RWPE2 (cell line): ENCODE measurements around the gene SS18L1.

Experiments
- ATAC-seq: fragments of 200-7000 bp; cut with Tn5 transposase; 3 replicates; pipeline ENCODE4 v1.9.1; 2021; ENCODE audit warnings: low read depth
- DNase-seq: peaks from one replicate; pipeline ENCODE4 v3.0.0-alpha.2; 2020; ENCODE audit warnings: low spot score
- H3K27ac ChIP-seq: fragments of 450-650 bp; 2 replicates; pipeline ENCODE4 v1.5.1; 2017; ENCODE audit warnings: mild to moderate bottlenecking; ENCODE audit not compliant: poor library complexity, severe bottlenecking
- H3K27me3 ChIP-seq: fragments of 250-450 bp; sonication (Bioruptor Pico); 2 replicates; pipeline ENCODE4 v1.5.1; 2021; ENCODE audit warnings: mild to moderate bottlenecking, moderate library complexity; ENCODE audit not compliant: insufficient read depth, poor library complexity, severe bottlenecking
- H3K36me3 ChIP-seq: fragments of 250-450 bp; sonication (Bioruptor Pico); 2 replicates; pipeline ENCODE4 v1.5.1; 2020; ENCODE audit warnings: low read depth, mild to moderate bottlenecking, moderate library complexity
- H3K4me1 ChIP-seq: fragments of 250-450 bp; sonication (Bioruptor Pico); 2 replicates; pipeline ENCODE4 v1.5.1; 2021; ENCODE audit warnings: mild to moderate bottlenecking, moderate library complexity; ENCODE audit not compliant: insufficient read depth, poor library complexity, severe bottlenecking
- H3K4me3 ChIP-seq: fragments of 250-450 bp; sonication (Bioruptor Pico); 2 replicates; pipeline ENCODE4 v1.5.1; 2021; ENCODE audit warnings: mild to moderate bottlenecking, moderate library complexity; ENCODE audit not compliant: severe bottlenecking
- H3K9me3 ChIP-seq: fragments of 250-450 bp; sonication (Bioruptor Pico); 2 replicates; pipeline ENCODE4 v1.5.1; 2021; ENCODE audit warnings: mild to moderate bottlenecking, moderate library complexity; ENCODE audit not compliant: severe bottlenecking
- CTCF ChIP-seq: fragments of 450-650 bp; IDR thresholded peaks from one replicate; pipeline ENCODE4 v1.5.1; 2017; ENCODE audit warnings: mild to moderate bottlenecking, moderate library complexity; ENCODE audit not compliant: poor library complexity, severe bottlenecking

The SS18L1 gene

GRCh38 chr20:62167474-62167873 lies 23.9 kb downstream of the SS18L1 start:
- H3K27me3 ChIP-seq: no peaks in the 10 kb centered on the region
- ATAC-seq: no peak
- H3K27ac ChIP-seq: no peak overlapping the region
- DNase-seq: peak; percentile 73
- H3K4me3 ChIP-seq: no peak overlapping the region
- H3K36me3 ChIP-seq: peaks cover 58% of the 10 kb centered on the region
- no peaks in the 10 kb centered on the region for H3K9me3 ChIP-seq
- H3K4me1 ChIP-seq: no peaks in the 10 kb centered on the region
- TF ChIP-seq CTCF: no peak

DNA sequence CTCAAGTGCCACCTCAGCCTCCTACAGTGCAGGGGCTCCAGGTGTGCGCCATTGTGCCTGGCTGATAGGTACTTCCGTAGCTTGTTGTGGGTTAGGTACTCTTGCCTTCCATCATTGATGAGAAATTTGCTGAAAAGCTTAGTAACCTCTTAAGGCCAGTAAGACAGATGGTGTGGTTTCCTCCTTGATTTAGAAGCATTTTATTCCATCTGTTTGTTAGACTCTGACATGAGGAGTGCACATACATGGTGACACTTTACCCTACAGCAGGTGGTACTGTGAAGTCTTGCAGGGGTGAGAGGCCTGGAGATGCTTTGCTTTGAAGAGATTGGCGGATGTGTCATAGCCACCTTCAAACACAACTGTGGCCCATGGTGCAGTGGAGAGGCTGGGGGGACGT lies 24.5 kb downstream of the SS18L1 start:
- TF ChIP-seq CTCF: no peak
- Histone ChIP-seq H3K4me3 (no peak overlapping the region), H3K4me1 (no peaks in the 10 kb centered on the region), H3K9me3 (no peaks in the 10 kb centered on the region), H3K27ac (no peak overlapping the region), H3K36me3 (peaks cover 54% of the 10 kb centered on the region), H3K27me3 (no peaks in the 10 kb centered on the region)
- DNase-seq: peak; percentile 29
- no peak for ATAC-seq

- Histone ChIP-seq H3K27ac (no peak overlapping the region), H3K4me3 (no peak overlapping the region), H3K27me3 (no peaks in the 10 kb centered on the region), H3K9me3 (no peaks in the 10 kb centered on the region), H3K36me3 (peaks cover 56% of the 10 kb centered on the region), H3K4me1 (no peaks in the 10 kb centered on the region)
- peak; percentile 91 for DNase-seq
- no peak for ATAC-seq
- TF ChIP-seq CTCF: no peak
These were observed 25.4 kb downstream of the SS18L1 start for GRCh38 chr20:62168890-62169435.

DNA sequence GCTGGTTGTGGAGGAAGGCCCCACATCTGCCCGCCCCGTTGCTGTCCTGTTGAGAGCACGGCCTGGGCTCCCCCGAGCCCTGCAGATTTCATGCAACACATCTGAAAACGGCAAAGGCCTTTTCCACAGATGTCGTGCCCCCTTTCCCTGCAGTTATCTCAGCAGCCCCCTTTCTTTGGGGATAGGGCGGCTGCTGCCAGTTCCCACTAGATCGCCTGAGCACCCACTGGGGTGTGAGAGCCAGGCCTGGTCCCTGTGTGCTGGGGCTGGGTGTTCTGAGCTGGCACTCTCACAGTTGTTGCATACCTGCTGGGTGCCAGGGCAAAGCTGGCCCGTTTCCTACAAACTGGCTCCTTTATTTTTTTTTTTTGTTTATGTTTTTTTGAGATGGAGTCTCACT lies 27.0 kb downstream of the SS18L1 start:
- ATAC-seq: no peak
- H3K36me3 ChIP-seq: peaks cover 55% of the 10 kb centered on the region

More for the DNA sequence above, 27.0 kb downstream of the SS18L1 start:
- TF ChIP-seq CTCF: no peak
- DNase-seq: peak; percentile 80
- Histone ChIP-seq H3K4me1 (no peaks in the 10 kb centered on the region), H3K4me3 (no peak overlapping the region), H3K9me3 (no peaks in the 10 kb centered on the region), H3K27me3 (no peaks in the 10 kb centered on the region), H3K27ac (no peak overlapping the region)
